GM18526 (cell line): ENCODE measurements around the gene PRRC2C.

ENCODE experiments used
- POLR2A ChIP-seq: IDR thresholded peaks from 3 replicates; pipeline ENCODE4 v1.6.1; 2011; ENCODE audit not compliant: insufficient read length; ENCODE audit errors: extremely low read depth

Gene PRRC2C

GRCh38 chr1:171563675-171564074 lies 78.3 kb downstream of the PRRC2C start:
- TF ChIP-seq POLR2A, result no peak

- no peak for TF ChIP-seq POLR2A
Observed at GRCh38 chr1:171566467-171566866, 81.1 kb downstream of the PRRC2C start.

- TF ChIP-seq POLR2A, result no peak
Observed at GRCh38 chr1:171570295-171570694, 85.0 kb downstream of the PRRC2C start.

- no peak for TF ChIP-seq POLR2A
Observed at GRCh38 chr1:171576144-171576543, 90.8 kb downstream of the PRRC2C start.

GRCh38 chr1:171581226-171581625 lies 95.9 kb downstream of the PRRC2C start:
- TF ChIP-seq POLR2A, result no peak

- no peak for TF ChIP-seq POLR2A
Observed at GRCh38 chr1:171581766-171582165, 96.4 kb downstream of the PRRC2C start.

- TF ChIP-seq POLR2A, result no peak
Observed at GRCh38 chr1:171582589-171582988, 97.3 kb downstream of the PRRC2C start.

GRCh38 chr1:171583591-171584201 lies 98.4 kb downstream of the PRRC2C start:
- no peak for TF ChIP-seq POLR2A

GRCh38 chr1:171585715-171586114 lies 100.4 kb downstream of the PRRC2C start:
- TF ChIP-seq POLR2A, result no peak

GRCh38 chr1:171588230-171588629 lies 102.9 kb downstream of the PRRC2C start:
- no peak for TF ChIP-seq POLR2A

- TF ChIP-seq POLR2A, result no peak
Observed at GRCh38 chr1:171590022-171590421, 104.7 kb downstream of the PRRC2C start.

GRCh38 chr1:171595324-171595723 lies 110.0 kb downstream of the PRRC2C start:
- no peak for TF ChIP-seq POLR2A

GRCh38 chr1:171596119-171596518 lies 110.8 kb downstream of the PRRC2C start:
- TF ChIP-seq POLR2A, result no peak

- no peak for TF ChIP-seq POLR2A
Observed at GRCh38 chr1:171596705-171597104, 111.4 kb downstream of the PRRC2C start.

- TF ChIP-seq POLR2A, result no peak
Observed at GRCh38 chr1:171597203-171597602, 111.9 kb downstream of the PRRC2C start.

GRCh38 chr1:171600862-171601261 lies 115.5 kb downstream of the PRRC2C start:
- TF ChIP-seq POLR2A, result no peak

- TF ChIP-seq POLR2A, result no peak
Observed at GRCh38 chr1:171606402-171606941, 121.1 kb downstream of the PRRC2C start.
